NT2/D1 (cell line): Measurements from ENCODE around the gene FES.

Experiments used
- YY1 ChIP-seq: IDR thresholded peaks from 2 replicates; pipeline ENCODE4 v1.6.1; 2011; ENCODE audit not compliant: insufficient read length, insufficient read depth
- ZNF274 ChIP-seq: IDR thresholded peaks from 2 replicates; pipeline ENCODE4 v1.6.1; 2011; ENCODE audit warnings: mild to moderate bottlenecking, low read depth, low read length

DNA sequence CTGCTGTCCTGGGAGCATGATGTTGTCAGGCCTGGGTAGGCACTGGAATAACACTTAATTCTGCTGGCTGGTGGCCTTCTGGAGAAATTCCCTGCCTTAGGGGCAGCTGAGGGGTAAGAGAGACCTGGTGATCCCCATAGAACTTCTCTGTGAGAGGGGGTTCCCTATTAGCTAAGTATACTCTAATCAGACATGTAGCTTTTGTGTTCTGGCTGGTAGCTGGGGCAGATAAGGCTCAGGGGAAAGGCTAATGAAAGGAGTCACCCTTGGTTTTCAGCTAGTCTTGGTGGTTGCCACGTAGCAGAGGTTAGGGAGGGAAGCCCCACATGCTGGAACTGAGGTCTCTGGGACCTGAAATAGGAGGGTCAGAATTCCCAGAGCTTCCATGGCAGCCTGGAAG lies 49.0 kb downstream of the FES start:
- TF ChIP-seq YY1 (no peak), ZNF274 (no peak)
